NCI-H1092 (cell line): Measurements from ENCODE around the gene TUBGCP2.

Experiments used
- DNase-seq: peaks from one replicate; lab custom pipeline; 2025; lab: John Stamatoyannopoulos, UW

The TUBGCP2 gene

GRCh38 chr10:133230044-133230361 is 78.7 kb downstream of the TUBGCP2 start, which contains the start of gene UTF1:
TSS of gene UTF1 (plus strand) at chr10:133230217. CDS start at chr10:133230289, 72 bp downstream.
- DNase-seq = no peak

DNA sequence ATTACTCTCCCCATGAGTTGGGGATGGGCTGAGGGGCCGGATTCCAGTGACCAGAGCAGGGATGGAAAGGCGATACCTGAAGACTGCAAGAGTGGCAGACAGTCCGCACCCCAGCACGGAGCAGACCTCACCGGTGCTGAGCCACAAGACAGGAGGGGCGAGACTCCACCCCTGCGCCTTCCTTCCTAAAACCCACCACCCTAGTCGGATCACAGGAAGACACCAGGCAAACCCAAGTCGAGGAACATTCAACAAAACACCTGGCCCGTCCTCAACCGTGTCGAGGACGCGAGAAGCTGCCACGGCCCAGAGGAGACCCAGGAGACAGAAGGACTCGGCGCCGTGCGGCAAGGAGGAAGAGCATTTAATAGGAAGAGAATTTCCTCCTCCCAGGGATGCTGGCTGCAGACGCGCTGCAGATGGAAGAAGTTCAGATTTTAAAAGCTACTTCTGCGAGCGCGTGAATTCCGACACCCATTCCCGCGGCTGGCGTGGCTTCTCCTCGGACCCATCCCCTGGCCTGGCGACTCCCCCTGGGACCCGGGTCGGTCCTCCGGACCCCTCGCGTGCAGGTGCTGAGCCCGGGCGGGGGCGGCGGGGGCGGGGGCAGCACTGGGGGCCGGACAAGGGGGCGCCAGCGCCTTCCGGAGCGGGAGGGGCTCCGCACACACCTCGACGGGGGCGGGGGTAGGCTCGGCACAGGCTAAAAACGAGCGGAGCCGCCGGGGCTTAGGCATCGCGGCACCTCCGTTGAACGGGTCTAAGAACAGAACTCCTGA is 79.2 kb downstream of the TUBGCP2 start:
- DNase-seq = no peak
